HG03432 (cell line): Measurements from ENCODE around the gene AADACL3.
"Not testable (repeated sequence)": the region's sequence is repeated elsewhere in the genome, so short reads cannot be mapped to it uniquely, and the experiment has no call there.

Source experiments
- ATAC-seq: cut with Tn5 transposase; IDR thresholded peaks from one replicate; pipeline ENCODE4 v1.9.1; 2021; ENCODE audit warnings: mild to moderate bottlenecking, moderate library complexity; ENCODE audit not compliant: unreplicated experiment

Gene AADACL3

DNA sequence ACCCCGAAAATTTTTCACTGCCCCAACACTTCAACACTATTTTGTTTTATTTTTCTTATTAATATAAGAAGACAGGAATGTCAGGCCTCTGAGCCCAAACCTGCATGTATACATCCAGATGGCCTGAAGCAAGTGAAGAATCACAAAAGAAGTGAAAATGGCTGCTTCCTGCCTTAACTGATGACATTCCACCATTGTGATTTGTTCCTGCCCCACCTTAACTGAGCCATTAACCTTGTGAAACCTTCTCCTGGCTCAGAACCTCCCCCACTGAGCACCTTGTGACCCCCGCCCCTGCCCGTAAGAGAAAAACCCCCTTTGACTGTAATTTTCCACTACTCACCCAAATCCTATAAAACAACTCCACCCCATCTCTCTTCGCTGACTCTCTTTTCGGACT lies 2.3 kb upstream of the AADACL3 start:
- not testable (repeated sequence) for ATAC-seq

DNA sequence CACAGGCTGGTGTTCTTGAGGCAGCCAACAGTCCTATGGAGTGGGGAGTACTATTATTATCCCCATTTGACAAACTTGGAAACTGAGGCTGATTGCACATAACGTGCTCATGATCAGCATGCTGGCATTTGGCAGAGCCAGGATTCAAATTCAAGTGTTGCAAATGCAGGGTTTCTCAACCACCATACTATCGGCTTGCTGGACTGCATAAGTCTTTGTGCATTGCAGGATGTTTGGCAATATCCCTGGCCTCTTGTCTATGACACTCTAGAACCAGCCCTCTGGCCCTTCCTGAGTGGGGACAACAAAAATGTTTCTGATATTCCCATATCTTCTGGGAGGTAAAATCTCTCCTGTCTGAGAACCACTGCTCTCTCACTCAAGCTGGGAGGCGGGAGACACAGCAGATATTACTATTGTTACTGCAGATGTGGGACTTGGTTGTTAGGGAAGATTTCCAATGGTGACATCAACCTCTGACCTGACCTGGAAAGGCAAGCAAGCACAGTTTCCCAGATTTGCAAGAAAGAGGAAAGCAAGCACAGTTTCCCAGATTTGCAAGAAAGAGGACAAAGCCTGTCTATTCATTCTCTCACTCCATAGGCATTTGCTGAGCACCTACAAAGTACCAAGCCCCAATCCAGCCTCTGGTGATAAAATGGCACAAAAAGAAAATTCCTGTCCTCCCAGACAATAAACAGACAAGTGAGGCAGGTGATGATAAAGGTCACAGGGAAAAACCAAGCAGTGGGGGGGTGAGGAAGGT lies 1.0 kb upstream of the AADACL3 start:
- ATAC-seq: no peak

DNA sequence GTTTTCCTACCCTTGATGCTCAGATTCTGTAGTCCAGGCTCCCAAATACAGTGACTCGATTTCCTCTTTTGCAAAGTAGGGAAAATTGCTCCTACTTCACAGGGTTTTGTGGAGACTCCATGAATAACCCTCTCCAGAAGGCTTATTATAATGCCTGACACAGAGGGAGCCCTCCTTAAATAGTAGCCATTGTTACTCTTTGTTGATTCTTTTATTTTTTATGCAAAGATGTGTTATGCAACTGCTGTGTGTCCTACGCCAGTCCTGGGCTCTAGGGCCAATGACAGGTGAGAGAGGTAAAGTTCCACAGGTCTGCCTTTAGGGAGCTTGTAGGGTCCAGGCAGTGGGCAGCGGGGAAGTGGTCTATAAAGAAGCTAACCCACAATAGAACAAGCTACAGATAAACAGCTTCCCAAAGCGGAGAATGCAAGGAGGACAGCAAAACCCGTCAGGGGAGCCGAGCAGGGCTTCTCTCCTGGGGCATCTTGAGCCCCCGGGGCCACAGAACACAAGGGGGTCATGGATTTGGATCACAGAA lies 1.5 kb downstream of the AADACL3 start:
- no peak for ATAC-seq

DNA sequence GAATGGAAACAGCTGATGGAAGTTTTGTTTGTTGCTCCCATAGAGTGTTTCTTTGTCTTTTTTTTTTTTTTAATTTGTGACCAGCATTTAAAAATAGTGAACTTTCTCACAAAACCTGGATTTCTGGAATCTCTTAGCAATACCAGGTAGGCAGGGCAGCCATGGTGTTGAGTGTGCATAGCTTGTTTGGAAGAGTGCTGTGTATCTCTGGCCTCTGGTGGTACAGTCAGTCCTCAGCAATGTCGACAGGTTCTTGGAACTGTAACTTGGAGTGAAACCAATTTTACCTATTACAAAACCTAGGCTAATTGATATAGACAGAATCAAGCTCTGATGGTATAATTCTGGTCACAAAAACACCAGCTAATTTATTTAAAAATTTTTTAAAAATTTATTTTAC lies 6.7 kb downstream of the AADACL3 start:
- no peak for ATAC-seq

DNA sequence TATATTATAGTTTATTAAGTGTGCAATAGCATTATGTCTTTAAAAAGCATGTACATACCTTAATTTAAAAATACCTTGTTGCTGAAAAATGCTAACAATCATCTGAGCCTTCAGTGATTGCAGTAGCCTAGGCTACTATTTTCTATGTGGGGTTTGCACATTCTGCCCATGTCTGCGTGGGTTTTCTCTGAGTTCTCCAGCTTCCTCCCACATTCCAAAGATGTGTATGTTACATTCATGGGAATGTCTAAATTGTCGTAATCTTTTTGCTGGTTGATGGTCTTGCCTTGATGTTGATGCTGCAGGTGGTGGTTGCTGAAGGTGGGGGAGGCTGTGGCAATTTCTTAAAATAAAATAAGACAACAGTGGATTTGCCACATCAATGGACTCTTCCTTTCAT lies 12.5 kb downstream of the AADACL3 start:
- no peak for ATAC-seq

DNA sequence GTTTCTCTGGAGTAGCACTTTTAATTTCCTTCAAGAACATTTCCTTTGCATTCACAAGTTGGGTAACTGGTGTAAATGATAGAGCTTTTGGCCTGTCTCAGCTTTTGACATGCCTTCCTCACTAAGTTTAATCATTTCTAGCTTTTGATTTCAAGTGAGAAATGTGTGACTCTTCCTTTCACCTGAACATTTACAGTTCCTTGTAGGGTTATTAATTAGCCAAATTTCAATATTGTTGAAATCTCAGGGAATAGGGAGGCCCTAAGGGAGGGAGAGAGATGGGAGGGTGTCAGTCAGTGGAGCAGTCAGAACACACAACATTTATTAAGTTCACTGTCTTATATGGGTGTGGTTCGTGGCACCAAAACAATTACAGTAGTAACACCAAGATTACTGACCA lies 14.2 kb downstream of the AADACL3 start:
- no peak for ATAC-seq

DNA sequence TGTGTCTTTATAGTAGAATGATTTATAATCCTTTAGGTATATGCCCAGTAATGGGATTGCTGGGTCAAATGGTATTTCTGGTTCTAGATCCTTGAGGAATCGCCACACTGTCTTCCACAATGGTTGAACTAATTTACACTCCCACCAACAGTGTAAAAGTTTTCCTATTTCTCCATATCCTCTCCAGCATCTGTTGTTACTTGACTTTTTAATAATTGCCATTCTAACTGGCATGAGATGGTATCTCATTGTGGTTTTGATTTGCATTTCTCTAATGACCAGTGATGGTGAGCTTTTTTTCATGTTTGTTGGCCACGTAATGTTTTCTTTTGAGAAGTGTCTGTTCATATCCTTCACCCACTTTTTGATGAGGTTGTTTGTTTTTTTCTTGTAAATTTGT lies 15.2 kb downstream of the AADACL3 start:
- ATAC-seq: not testable (repeated sequence)

DNA sequence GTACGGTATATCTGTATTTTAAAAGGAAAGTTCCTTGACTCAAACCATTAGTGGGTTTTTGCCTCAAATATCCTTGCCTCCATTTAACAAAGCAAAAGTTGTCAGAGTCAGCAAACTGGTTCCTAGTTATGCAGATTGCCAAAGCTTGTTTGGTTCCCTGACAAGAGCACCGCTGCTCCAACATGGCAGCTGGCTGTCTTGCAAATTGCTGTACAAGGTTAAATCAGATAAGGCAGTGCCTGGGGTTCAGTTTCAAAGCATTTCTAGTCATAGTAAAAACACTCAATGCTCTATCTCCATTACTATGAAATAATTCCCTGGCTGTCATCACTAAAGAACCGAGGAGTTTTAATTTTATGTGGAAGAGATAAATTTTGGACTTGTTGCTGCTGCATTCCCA lies 18.7 kb downstream of the AADACL3 start:
- no peak for ATAC-seq

DNA sequence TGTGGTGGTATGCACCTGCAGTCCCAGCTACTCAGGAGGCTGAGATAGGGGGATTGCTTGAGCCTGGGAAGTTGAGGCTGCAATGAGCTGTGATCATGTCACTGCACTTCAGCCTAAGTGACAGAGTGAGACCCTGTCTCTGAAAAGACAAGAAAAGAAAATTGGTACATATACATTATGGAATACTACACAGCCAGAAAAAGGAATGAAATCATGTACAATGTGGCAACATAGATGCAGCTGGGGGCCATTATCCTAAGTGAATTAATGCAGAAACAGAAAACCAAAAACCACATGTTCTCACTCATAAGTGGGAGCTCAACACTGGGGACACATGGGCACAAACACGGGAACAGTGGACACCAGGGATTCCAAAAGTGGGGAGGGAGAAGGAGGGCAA lies 23.0 kb downstream of the AADACL3 start:
- no peak for ATAC-seq

DNA sequence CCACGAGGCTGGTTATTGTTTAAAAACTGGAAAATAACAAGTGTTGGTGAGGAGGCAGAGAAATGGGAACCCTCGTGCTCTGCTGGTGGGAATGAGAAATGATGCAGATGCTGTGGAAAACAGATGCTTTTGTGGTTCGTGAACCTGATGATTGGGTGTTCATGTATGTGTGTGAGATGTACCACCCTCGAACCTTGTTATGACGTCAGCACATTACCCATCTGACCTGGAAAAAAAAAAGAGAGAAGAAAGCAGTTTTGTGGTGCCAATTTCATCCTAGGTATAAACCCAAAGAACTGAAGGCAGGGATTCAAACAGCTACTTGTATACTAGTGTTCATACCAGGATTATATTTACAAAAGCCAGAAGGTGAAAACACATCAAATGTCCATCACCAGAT lies 23.7 kb downstream of the AADACL3 start:
- no peak for ATAC-seq

DNA sequence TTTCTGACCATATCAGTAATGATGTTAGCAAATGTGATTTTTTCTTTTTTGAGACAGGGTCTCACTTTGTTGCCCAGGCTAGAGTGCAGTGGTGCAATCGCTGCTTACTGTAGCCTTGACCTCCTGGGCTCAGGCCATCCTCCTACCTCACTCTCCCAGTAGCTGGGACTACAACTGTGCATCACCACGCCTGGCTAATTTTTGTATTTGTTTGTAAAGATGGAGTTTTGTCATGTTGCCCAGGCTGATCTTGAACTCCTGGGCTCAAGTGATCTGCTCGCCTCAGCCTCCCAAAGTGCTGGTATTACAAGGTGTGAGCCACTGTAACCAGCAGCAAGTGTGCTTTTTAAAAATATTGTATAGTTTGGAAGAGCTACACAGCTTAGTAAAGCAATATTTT lies 26.0 kb downstream of the AADACL3 start:
- ATAC-seq: no peak

DNA sequence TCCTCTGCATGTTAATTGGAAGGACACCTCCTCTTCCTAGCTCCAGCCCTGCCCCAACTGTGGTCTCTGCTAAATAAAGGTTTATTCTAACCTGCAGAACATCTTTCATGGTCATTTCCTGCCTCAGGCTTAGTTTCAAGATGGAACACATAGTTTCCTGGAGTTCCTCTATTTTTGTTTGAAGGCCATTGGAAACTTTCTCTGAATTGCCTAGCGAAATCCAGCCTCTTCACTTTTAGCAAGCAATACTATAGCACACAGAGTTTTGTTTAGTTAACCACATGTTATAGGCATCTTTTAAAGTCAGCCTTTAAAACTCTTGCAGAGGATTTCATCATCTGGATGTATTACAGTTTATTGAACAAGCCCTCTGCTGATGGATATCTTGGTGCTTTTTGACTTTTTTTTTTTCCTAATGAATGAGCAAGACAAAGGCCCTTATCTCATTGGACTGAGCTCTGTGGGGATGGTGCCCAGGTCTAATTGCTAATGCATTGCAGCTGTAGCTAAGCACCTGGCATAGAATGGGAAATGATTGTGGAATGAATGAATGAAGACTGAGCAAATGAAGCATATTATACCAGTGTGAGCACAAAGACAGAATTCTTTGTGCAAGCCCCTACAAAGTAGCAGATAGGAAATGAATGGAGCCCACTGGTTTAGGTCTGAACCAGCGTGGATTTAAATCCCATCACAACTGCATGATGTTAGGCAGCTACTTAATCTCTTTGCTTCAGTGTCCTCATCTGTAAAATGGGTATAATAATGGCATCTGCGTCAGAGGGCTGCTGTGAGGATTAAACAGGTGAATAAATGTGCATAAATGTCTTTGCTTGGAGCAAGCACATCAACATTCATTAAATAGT lies 29.4 kb downstream of the AADACL3 start:
- ATAC-seq: no peak

DNA sequence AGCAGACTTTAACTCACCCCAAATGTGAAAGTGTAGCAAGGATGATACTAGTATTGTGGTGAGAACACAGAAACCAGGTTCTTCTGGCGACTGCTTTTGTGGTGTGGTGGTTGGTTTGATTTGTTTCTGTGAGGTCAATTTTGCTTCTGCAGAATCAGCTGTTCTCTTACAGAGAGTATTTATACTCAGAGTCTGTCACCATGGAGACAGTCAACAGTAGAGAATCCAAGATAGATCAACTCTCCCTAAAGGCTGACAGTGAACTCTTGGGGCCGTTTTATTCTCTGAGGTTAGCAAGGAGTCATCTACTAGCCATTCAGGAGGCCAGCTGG lies 30.0 kb downstream of the AADACL3 start, which contains the start of gene CFAP107:
CFAP107 (plus strand) TSS at position 209 of the 332 bp plus-strand sequence. CDS start 231 bp downstream, outside the sequence.
- ATAC-seq: no peak

DNA sequence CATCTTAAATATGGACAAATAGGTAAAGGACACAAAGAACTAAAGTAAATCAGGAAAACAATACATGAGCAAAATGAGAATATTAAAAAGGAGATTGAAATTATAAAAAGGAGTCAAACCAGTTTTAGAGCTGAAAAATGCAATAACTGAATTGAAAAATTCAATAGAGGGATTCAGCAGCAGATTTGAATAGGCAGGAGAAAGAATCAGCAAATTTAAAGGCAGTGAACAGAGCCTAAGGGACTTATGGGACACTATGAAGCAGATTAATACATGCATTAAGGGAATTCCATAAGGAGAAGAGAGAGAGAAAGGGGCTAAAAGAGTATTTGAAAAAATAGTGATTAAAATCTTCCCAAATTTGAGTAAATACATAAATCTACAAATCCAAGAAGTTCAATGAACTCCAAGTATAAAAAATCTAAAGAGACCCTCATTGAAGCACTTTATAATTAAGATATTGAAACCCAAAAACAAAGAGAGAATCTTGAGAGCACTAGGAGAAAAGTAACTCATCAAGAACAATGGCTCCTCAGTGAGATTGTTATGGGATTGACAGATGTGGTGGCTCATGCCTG lies 33.0 kb downstream of the AADACL3 start:
- no peak for ATAC-seq

DNA sequence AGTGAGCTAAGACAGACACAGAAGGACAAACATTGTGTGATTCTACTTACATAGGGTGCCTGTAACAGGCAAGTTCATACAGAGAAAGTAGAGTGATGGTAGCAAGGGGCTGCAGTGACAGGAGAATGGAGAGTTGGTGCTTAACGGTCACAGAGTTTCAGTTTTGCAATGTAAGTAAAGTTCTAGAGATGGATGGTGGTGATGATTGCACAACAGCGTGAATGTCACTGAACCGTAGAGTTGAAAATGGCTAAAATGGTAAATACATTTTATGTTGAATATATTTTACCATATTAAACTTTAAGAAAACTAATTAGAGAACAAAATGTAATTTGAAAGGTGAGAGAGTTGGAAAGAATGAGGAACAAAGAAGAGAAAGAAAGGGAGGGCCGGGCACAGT lies 38.8 kb downstream of the AADACL3 start:
- no peak for ATAC-seq

DNA sequence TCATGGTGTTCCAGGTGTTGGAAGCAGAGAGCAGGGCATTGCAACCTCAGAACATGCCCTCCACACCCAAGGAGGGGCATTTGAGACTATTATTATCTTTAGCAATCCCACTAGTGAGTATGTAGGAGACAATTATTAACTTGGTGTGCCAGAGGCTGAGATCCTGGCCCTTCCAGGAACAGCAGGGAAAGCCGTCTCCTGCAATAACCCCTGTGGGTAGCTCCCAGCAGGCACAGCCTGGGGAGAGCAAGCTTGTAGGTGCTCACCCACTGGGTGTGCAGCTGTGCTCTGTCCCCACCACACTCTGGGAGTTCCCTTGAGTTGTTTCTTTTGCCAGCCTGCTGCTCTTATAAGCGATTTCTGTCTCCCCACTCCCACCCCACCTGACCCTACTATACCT lies 40.4 kb downstream of the AADACL3 start:
- no peak for ATAC-seq

DNA sequence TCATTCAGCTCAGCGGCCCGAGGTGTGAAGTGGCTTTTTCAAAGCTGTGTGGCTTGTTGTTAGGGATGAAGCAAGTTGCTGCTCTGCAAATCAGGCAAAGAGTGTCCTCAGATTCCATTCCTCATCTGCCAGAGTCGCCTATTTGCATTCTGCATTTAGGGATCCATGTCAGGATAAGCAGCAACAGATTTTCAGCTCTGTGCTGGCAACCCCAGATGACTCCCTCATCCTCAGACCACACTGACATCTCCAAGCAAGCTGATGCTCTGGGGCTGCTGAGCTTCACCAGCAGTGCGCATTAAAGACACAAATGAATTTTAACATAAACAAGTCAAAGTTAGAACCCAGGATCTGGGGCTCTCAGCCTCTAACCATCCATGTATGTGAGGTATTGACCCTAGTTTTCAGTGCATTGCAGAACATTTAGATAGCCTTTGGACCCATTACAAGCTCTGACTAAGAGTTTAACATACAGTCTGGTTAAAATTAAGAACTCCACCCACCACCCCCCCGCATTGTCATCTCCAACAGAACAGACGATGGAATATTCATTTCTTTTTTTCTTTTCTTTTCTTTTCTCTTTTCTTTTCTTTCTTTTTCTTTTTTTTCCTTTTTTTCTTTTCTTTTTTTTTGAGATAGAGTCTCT lies 41.0 kb downstream of the AADACL3 start:
- ATAC-seq: no peak

DNA sequence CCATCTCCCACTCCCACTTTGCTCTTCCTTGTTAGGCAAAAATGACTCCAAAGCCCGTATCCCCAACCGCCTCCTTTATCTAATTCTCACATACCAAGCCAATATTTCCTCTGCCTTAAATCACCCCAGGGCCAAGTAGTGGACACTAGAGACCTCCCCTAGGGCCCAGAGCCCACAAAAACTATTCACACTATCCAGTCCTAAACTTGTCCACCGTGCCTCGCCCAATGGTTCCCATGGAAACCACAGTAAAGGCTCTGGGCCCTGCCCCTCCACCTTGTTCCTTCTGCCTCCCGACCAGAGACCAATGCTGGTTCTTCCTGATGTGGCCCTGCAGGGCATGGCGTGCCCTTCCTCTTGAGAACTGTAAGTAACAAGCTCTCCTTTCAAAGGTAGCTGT lies 41.9 kb downstream of the AADACL3 start:
- no peak for ATAC-seq

DNA sequence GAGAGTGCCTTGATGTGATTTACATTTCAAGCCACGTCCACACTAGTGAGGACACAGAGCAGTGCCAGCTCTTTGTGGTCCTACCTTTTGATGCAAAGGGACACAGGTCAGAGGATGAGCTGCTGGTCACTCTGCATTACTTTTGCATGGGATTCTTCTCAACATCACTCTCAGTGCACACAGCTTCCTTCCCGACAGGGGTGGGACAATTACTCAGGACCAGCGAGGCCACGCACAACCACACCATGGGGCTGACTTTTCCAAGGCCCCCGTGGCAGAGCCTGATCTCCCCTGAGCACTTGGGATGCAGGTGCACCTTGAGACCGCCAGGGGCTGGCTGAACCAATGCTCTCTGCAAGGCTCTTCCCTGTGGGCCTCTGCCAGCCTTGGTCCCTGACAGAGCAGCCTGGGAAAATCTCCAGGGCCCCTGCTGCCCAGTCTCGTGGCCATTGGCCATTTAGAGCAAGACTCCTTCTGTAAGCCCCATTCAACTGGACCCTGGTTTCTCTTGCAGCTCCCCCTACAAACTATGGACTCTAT lies 44.4 kb downstream of the AADACL3 start:
- ATAC-seq: no peak

DNA sequence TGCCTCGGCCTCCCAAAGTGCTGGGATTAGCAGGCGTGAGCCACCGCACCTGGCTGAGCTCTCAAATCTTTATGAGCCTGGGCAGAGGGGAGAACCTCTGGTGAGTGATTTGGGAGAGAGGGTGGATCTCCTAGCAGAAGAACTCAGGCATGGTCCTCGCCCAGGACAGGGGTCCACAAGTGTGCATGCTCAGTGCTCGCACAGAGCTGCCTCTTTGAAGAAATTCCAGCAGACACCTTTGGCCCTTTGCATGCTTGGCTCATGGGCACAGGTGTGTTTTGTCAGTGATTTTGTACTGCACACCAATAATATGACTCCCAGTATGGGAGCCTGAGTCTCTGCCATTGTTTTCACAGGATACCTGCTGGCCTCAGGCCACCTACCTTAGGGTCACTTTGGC lies 45.9 kb downstream of the AADACL3 start:
- no peak for ATAC-seq

DNA sequence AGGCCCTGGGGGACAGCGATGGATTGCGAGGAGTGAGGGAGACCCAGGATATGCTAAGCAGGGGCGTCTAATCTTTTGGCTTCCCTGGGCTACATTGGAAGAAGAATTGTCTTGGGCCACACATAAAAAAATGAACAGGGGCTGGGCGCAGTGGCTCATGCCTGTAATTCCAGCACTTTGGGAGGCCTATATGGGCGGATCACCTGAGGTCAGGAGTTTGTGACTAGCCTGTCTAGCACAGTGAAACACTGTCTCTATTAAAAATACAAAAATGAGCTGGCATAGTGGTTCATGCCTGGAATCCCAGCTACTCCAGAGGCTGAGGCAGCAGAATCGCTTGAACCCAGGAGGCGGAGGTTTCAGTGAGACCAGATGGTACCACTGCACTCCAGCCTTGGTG lies 46.9 kb downstream of the AADACL3 start:
- no peak for ATAC-seq
